Activated CD8-positive, alpha-beta memory T cell treated with anti-CD3 and anti-CD28 coated beads for 24 hours (primary cell): ENCODE measurements around the gene SIPA1L3.
A peak's percentile ranks its signal among the peaks of the same experiment; 100 is the strongest.
"Not testable (repeated sequence)": the region's sequence is repeated elsewhere in the genome, so short reads cannot be mapped to it uniquely, and the experiment has no call there.

Experiments used
- DNase-seq: peaks from one replicate; pipeline ENCODE4 v3.0.0-alpha.2; 2020

Gene SIPA1L3

DNA sequence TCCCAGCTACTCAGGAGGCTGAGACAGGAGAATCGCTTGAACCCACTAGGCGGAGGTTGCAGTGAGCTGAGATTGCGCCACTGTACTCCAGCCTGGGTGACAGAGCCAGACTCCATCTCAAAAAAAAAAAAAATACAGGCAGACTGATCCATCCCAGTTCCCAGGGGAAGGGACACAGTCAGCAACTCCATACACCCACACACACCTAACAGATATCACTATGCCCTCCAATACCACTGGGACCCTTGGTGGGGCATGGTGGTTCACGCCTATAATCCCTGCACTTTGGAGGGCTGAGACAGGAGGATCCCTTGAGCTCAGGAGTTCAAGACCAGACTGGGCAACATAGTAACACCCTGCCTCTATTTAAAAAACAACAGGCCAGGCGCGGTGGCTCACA, 314.4 kb downstream of the SIPA1L3 start:
- DNase-seq, result no peak

DNA sequence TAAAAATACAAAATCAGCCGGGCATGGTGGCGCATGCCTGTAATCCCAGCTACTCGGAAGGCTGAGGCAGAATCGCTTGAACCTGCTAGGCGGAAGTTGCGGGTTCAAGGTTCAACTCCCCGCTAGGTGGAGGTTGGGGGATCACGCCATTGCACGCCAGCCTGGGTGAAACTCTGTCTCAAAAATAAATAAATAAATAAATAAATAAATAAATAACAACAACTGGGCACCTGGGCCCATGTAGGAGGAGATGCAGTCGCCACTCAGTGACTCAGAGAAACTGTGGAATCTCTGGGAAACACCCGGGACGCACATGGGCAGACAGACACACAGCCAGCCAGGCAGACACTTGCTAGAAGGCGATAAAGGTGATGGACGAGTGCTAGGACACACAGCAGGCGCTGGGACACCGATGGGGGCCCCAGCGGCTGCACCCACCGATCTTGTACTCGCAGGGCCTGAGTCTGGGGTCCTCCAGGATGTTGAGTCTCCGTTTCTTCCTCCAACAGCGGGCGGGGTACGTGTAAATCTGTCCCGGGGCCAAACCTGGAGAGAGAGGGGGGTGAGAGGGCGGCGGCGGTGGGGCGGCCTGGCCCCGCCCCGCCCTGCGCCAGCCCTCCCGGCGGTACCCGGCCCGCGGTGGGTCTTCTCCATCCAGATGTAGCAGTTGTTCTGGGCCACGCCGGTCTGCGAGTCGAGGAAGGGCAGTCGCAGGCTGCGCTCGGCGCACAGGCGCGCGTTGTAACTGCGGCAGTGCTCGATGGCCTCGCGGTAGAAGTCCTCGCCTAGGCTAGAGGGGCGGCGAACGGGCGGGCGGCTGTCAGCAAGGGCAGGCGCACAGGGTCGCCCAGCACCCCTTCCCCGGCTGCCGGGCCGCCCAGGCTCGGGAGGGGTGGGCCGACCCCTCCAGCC, 315.2 kb downstream of the SIPA1L3 start:
- no peak for DNase-seq

DNA sequence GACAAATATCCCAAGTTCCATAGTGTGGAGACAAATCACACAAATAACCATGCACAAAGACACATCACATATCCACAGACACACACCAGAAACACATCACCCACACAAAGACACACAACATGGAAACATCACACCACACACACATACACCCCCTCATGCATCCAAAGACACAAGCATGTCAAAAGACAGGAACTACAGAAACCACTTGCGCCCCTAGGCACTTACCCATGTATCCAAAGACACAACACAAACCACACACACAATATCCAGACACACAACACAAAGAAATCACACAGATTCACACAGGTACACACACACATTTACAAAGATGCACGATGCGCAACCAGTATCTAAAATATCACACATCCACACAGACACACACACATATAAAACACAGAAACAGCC, 316.1 kb downstream of the SIPA1L3 start:
- no peak for DNase-seq

DNA sequence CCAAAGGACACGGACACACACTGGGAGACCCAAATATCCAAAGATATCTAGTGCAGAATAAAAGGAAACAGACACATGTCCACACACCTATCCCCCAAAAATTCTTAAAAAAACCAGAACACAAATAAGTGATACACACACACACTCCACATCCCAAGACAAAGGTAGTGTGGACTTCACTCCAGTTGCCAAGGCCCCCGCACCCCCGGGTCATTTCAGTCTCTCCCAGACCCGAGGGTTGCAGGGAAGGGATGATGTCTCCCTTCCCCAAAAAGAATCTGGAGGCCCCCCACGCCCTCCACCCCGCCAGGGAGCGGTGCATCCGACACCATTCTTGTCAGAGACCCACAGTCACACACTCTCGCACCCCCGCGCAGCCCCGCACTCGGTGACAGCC, 316.6 kb downstream of the SIPA1L3 start:
- no peak for DNase-seq

DNA sequence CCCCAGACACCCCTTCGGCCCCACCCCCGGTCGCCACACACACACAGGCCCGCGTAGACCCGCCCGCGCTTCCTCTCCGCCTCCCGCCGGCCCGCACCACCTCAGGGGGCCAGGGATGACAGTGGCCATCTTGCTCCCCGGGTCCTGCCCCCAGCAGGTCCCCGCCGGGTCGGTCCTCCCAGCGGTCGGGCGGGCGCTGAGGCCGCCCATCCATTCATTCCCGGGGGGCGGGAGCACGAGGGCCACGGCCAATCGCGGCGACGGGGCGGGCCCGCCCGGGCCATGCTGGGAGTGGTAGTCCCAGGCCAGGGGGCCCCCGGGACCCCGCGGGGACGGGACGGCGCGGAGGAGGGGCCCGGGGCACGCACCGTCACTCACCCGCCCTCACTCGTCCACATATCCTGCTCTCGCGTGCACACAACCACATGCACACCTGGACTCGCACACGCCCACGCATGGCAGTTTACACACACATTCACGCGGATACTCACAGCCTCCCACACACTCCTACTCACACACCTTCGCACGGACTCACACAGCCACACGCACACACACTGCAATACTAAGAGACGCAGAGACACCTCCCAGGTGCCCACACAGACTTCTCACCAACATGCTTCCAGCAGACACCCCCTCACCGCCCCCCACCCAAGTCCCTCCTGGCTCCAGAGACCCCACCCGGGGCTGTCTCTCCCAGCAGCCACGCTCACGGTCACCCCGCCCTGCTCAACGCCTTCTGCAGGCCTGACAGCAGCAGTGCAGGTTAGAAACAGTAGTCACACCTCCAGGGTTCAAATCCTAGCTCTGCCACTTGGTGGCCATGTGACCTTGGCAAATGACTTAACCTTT, 317.2 kb downstream of the SIPA1L3 start, which contains the start of gene DPF1:
Gene DPF1 (minus strand): TSS at position 209 of the 849 bp plus-strand sequence. CDS start 80 bp downstream, at position 129.
- peak; percentile 84 for DNase-seq

DNA sequence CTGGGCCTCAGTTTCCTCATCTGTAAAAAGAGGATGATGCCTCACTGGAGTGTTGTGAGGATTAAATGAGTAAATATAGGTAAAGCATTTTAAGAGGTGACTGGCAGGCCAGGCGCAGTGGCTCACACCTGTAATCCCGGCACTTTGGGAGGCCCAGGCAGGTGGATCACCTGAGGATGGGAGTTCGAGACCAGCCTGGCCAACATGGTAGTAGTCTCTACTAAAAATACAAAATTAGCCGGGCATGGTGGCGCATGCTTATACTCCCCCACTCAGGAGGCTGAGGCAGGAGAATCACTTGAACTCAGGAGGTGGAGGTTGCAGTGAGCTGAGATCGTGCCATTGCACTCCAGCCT, 317.8 kb downstream of the SIPA1L3 start:
- not testable (repeated sequence) for DNase-seq

DNA sequence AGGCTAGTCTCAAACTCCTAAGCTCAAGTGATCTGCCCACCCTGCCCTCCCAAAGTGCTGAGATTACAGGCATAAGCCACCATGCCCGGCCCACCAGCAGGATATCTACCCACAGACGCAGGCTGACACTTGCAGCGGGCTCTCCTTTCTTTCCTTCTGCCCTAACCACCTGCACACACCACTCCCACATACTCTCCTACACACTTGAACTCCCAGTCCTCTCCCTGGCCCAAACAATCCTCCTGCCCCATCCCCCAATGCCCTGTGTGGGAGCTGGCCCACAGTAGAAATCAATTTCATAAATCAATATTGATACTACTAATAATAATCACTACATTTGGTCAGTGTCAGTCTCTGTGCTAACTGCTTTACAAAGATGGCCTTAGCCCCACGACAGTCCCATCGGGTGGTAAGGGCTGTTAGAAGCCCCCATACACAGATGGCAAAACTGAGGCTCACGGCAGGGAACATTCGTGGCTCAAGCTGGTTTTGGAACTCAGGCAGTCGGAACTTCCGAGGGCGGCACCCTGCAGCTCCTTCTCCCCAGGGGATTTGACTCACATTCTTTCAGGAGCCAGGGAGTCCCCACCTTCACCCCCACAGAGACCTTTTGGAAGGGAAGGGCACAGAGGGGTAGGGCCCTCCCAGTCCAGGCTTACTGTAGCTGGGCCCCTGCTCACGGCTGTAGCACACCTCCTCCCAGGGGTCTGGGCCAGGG, 320.4 kb downstream of the SIPA1L3 start:
- DNase-seq, result no peak

DNA sequence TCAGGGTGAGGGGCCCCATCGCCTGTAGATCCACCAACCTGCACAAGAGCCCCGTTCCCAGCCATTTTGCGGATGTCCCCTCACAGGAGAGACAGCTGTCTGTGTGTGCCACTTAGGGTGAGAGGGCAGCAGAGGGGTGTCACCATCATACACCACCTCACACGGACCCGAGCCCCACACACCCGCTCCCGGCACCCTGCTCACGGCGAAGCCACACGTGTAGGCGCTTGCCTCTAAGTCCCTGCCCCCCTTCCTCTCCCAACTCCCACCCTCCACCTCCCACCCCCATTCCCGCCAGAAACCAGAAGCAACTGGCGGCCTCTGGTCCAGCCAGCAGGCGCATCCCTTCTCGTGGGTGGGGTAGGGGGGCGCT, 321.0 kb downstream of the SIPA1L3 start:
- no peak for DNase-seq

DNA sequence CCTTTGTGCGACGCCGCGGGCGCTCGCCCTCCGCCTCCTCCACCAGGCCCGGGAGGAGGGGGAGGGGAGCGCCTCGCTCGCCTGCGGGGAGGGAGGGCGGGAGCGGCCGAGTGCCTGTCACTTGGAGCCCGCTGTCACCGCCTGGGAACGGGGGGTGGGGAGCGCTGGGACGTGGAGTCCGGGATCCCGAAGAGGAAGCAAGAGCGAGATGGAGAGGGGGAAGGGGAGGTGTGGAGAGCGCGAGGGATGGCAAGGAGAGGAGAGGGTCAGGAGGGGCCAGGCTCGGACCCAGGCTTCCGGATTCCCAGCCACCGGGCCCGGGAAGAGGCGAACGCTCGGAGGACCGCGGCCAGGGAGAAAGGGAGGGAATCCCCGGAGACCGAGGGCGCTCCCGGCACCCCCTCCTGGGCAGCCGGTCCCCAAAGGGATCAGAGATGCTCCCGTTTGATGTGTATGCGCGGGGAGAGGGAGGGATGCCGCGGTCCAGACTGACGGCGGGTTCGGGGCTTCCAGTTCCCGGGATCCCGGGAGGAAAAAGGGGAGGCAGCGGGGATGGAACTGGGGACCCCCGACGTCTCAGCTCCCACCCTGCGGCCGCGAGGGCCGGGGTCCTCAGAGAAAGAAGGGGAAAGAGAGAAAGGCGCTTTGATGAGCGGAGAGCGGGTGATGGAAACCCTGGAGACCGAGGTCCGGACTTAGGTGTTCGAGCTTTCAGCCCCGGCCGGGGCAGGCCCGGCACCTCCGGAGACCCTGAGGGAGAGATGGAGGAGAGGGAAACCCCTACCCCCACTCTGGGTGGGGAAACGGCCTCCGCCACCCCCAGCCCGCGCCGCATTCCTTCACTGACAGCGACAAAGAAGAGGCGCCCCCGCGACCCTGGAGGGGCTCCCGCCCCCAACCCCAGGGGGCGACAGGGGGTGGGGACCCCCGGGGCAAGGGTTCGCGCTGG, 321.8 kb downstream of the SIPA1L3 start:
- no peak for DNase-seq

DNA sequence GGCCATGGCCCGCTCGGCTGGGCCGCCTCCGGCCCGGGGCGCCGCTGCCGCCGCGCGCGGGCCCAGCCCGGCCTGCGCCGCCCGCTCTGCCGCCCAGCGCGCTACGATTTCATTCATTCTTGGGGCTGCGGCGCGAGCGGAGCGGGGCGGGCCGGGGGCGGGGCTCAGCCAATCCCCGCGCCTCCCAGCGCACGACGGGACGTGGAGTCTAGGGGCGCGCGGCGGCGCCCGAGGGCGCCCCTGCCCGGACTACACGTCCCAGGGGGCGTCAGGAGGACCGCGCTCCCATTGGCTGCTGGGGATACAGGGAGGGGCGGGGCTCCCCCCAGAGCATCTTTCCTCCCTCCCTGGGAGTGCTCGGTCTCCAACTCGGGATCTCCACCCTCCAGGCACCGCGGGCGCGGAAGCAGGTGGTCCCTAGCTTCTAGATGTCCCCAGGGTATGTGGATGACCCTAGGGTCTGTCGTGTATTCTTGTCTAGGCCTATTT, 322.6 kb downstream of the SIPA1L3 start:
- peak; percentile 81 for DNase-seq

DNA sequence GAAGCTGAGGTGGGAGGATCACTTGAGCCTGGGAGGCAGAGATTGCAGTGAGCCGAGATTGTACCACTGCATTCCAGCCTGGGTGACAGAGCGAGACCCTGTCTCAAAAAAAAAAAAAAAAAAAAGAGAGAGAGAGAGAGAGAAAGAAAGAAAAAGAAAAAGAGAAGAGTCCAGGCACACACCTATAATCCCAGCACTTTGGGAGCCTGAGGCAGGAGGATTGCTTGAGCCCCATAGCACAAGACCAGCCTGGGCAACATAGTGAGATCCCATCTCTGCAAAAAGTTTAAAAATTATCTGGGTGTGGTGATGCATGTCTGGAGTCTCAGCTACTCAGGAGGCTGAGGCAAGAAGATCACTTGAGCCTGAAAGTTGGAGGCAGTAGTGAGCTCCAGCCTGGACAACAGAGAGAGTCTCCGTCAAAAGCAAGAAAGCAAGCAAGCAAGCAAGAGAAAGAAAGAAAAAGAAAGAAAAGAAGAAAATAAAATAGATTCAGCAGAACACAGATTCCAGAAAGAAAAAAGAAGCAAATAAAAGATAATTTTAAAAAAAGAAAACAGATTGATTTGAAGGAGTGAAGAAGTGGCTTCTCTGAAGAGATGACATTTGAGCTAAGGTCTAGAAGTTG, 323.6 kb downstream of the SIPA1L3 start:
- not testable (repeated sequence) for DNase-seq

DNA sequence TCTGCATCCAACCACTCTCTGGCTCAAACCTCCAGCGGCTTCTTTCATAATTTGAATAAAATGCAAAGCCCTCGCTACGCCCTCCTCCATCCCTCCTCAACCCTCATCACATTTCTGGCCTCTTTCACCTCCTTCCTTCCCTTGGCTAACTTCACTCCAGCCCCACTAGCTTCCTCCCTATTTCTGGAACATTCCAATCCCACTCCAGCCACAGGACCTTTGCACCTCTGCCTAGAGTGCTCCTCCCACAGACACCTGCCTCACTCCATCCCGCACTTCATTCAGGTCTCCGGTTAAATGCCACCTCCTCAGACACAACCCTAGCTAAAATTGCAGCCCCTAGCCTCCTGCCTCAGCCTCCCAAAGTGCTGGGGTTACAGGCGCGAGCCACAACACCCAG, 324.9 kb downstream of the SIPA1L3 start:
- DNase-seq, result no peak

DNA sequence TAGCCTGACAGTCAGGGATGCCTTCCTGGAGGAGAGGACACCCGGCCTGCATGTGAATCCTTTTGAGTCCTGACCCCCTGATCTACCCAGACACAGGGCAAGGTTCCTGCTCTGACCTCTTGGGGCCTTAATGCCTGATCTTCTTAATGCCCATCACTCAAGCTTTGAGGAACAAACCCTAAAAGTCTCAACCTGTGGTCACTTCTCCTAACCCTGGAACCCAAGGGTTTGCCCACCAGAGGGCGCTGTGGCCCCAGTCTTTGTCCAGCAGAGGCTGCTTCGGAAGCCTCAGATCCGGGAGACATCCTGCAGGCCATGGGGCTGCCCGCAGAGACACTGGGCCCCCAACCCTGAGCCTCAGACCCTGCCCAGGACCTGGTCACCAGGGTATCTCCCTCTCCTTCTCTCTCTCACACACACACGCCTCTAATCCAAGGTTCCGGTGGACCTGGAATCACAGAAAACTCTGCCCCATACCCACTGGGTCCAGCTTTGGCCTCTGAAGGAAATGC, 326.8 kb downstream of the SIPA1L3 start:
- peak; percentile 91 for DNase-seq

DNA sequence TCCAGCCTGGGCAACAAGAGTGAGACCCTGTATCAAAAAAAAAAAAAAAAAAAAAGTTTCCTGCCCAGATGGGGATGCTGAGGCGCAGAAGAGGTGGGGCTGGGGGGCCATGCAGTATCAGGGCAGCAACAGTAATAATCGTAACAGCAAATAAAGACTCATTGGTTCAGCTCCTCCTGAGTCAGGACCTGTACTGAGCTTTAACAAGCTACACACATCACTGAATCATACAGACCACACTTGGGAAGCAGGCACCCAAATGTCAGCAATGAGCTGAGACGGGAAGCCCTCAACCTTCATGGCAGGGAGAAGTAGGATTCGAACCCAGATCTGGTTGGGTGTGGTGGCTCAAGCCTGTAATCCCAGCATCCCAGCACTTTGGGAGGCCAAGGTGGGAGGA, 327.6 kb downstream of the SIPA1L3 start:
- DNase-seq, result no peak

DNA sequence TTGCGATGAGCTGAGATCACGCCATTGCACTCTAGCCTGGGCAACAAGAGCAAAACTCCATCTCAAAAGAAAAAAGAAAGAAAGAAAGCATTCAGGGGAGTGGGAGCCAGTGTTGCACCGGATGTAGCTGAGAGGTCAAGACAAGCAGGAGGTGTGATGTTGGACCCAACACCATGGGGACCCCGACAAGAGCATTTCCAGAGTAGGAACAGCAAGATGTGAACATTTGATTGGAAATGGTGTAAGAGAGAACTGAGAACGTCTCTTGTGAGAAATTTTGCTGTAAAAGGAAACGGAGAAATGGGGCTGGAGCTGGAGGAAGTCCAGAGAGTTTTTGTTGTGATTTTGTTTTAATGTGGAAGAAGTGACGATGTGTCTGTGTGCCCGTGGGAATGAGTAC, 332.8 kb downstream of the SIPA1L3 start:
- no peak for DNase-seq

DNA sequence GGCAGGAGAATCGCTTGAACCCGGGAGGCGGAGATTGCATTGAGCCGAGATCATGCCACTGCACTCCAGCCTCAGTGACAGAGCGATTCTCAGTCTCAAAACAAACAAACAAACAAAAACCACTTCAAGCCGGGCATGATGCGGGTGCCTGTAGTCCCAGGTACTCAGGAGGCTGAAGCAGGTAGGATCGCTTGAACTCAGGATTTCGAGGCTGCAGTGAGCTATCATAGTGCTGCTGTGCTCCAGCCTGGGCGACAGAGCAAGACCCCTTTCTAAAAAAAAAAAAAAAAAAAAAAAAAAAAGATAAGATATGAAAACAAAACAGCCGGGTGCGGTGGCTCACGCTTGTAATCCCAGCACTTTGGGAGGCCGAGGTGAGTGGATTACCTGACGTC, 336.3 kb downstream of the SIPA1L3 start:
- no peak for DNase-seq

DNA sequence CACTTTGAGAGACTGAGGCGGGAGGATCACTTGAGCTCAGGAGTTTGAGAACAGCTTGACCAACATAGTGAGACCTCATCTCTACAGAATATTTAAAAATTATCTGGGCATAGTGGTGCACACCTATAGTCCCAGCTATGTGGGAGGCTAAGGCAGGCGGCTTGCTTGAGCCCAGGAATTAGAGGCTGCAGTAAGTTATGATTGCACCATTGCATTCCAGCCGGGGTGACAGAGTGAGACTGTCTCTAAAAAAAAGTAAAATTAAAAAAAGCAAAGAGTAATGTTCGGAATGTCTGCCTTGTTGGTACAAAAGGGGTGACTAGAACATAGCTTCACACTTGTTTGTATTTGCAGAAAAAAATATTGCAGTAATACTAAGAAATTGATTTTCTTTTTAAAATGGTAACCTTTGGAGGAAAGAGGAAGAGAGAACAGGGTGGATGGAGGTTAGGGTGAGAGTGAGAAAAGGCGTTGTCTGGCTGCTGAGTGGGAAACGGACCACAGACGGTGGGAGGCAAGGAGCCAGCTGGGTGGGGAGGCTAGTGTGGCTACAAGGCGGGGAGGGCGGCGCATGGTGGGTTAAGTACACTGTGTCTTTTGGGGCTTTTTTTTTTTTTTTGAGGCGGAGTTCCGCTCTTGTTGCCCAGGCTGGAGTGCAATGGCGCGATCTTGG, 339.0 kb downstream of the SIPA1L3 start:
- DNase-seq, result no peak

DNA sequence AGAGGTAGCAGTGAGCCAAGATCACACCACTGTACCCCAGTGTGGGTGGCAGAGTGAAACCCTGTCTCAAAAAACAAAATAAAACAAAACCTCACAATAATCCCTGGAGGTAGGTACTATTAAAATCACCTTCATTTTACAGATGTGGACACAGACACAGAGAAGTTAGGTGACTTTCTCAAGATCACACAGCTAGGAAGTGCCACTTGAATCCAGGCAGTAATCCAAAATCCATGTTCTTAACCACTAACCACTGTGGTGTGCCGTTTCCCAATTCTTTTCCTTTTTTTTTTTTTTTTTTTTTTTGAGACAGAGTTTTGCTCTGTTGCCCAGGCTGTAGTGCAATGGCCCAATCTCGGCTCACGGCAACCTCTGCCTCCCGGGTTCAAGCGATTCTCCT, 340.1 kb downstream of the SIPA1L3 start:
- no peak for DNase-seq

DNA sequence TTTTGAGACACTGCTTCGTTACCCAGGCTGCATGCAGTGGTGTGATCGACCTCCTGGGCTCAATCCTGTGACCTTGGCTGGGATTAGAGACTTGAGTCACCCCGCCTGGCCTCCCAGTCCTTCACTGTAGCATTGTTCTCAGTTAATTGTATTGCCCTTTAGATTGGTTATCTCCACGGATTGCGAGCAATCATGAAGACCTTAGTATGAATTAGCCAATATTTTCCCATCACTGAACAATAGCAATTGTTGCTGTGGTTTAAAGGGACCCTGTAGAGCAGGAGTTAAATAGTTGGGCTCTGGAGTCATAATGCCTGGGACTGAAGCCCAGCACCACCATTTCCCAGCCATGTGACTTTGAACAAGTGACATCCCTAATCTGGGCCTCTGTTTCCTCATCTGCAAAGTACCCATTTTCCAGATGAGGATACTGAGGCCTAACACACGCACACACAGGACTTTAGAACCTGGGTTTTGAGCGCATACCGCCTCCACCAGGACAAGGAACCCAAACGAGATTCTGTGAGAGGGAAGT, 340.8 kb downstream of the SIPA1L3 start:
- no peak for DNase-seq

DNA sequence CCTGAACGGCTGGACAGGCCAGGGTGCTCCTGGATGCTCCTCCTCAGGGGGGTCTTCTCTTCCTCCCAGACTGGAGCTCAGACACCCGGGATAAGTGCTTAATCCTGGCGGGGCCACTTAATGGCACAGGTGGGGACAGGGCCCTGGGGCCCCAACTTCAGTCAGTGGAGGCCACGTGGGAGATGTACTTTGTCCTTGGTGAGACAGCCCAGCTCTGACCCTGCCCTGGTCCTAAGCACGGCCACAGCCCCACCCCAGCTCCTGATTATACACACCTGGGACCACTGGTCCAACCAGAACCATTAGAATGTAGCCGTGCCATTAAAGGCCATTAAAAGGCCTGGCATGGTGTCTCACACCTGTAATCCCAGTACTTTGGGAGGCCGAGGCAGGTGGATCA, 341.4 kb downstream of the SIPA1L3 start:
- DNase-seq, result no peak
